Measurements from ENCODE around the gene TXNDC2.

- TF ChIP-seq POLR2A (IDR thresholded peaks at IDR 0.05) (no peak), POLR2AphosphoS5 (IDR thresholded peaks at IDR 0.05) (no peak), CTCF (IDR thresholded peaks at IDR 0.05) (no peak), EP300 (IDR thresholded peaks at IDR 0.05) (no peak)
Observed at GRCh38 chr18:9890196-9890595, 4.4 kb downstream of the TXNDC2 start.
